ENCODE results near the gene PLXNA2. TPM values are rescaled to one million over a fixed set of nuclear protein-coding genes. Genes with fewer than 3 reads are reported as not detected.

The PLXNA2 gene
- total RNA-seq, 1 donor from 2014 or later: 0.08 TPM

- Mint-ChIP-seq H3K9me3 (no peaks in the 10 kb centered on the region), H3K4me3 (no peak overlapping the region), H3K36me3 (ENCODE audit: low read depth) (no peaks in the 10 kb centered on the region), H3K4me1 (ENCODE audit: low read depth) (no peaks in the 10 kb centered on the region), H3K27ac (no peak overlapping the region), H3K27me3 (ENCODE audit: insufficient read depth) (peaks cover 9% of the 10 kb centered on the region)
- intact Hi-C loops (cut with micrococcal nuclease): no loop called here
- DNase-seq (ENCODE audit: low spot score): no peak
Observed at GRCh38 chr1:208033236-208033635, 210.9 kb downstream of the PLXNA2 start.

GRCh38 chr1:208031932-208032320 is 212.3 kb downstream of the PLXNA2 start:
- H3K27ac Mint-ChIP-seq: no peak overlapping the region
- no peaks in the 10 kb centered on the region for H3K36me3 Mint-ChIP-seq (ENCODE audit: low read depth)
- intact Hi-C loops (cut with micrococcal nuclease): no loop called here
- H3K9me3 Mint-ChIP-seq: no peaks in the 10 kb centered on the region
- no peak for DNase-seq (ENCODE audit: low spot score)
- no peak overlapping the region for H3K4me3 Mint-ChIP-seq
- H3K4me1 Mint-ChIP-seq (ENCODE audit: low read depth): no peaks in the 10 kb centered on the region
- H3K27me3 Mint-ChIP-seq (ENCODE audit: insufficient read depth): peaks cover 9% of the 10 kb centered on the region

GRCh38 chr1:208031316-208031931 is 212.8 kb downstream of the PLXNA2 start:
- intact Hi-C loops (cut with micrococcal nuclease): no loop called here

GRCh38 chr1:208030288-208031091 is 213.7 kb downstream of the PLXNA2 start:
- H3K27me3 Mint-ChIP-seq (ENCODE audit: insufficient read depth): peaks cover 2% of the 10 kb centered on the region
- H3K4me1 Mint-ChIP-seq (ENCODE audit: low read depth): no peaks in the 10 kb centered on the region
- H3K36me3 Mint-ChIP-seq (ENCODE audit: low read depth): no peaks in the 10 kb centered on the region
- intact Hi-C loops (cut with micrococcal nuclease): no loop called here
- no peaks in the 10 kb centered on the region for H3K9me3 Mint-ChIP-seq
- H3K27ac Mint-ChIP-seq: no peak overlapping the region
- DNase-seq (ENCODE audit: low spot score): no peak
- H3K4me3 Mint-ChIP-seq: no peak overlapping the region

More at GRCh38 chr1:208031316-208031931, 212.8 kb downstream of the PLXNA2 start:
- peaks cover 6% of the 10 kb centered on the region for H3K27me3 Mint-ChIP-seq (ENCODE audit: insufficient read depth)
- H3K4me1 Mint-ChIP-seq (ENCODE audit: low read depth): no peaks in the 10 kb centered on the region
- DNase-seq (ENCODE audit: low spot score): no peak
- H3K36me3 Mint-ChIP-seq (ENCODE audit: low read depth): no peaks in the 10 kb centered on the region
- H3K27ac Mint-ChIP-seq: no peak overlapping the region
- no peak overlapping the region for H3K4me3 Mint-ChIP-seq
- H3K9me3 Mint-ChIP-seq: no peaks in the 10 kb centered on the region

- DNase-seq (ENCODE audit: low spot score): no peak
- no peak overlapping the region for H3K27ac Mint-ChIP-seq
- peaks cover 2% of the 10 kb centered on the region for H3K27me3 Mint-ChIP-seq (ENCODE audit: insufficient read depth)
- no peaks in the 10 kb centered on the region for H3K9me3 Mint-ChIP-seq
- no peaks in the 10 kb centered on the region for H3K36me3 Mint-ChIP-seq (ENCODE audit: low read depth)
- no peaks in the 10 kb centered on the region for H3K4me1 Mint-ChIP-seq (ENCODE audit: low read depth)
- H3K4me3 Mint-ChIP-seq: no peak overlapping the region
- intact Hi-C loops (cut with micrococcal nuclease): no loop called here
Observed at GRCh38 chr1:208029381-208030287, 214.6 kb downstream of the PLXNA2 start.

- Mint-ChIP-seq H3K36me3 (ENCODE audit: low read depth) (no peaks in the 10 kb centered on the region), H3K9me3 (no peaks in the 10 kb centered on the region), H3K4me1 (ENCODE audit: low read depth) (no peaks in the 10 kb centered on the region), H3K27ac (no peak overlapping the region), H3K27me3 (ENCODE audit: insufficient read depth) (peaks cover 1% of the 10 kb centered on the region), H3K4me3 (no peak overlapping the region)
- DNase-seq (ENCODE audit: low spot score): no peak
- intact Hi-C loops (cut with micrococcal nuclease): no loop called here
Observed at GRCh38 chr1:208028526-208028925, 215.7 kb downstream of the PLXNA2 start.

- peaks cover 1% of the 10 kb centered on the region for H3K27me3 Mint-ChIP-seq (ENCODE audit: insufficient read depth)
- H3K4me1 Mint-ChIP-seq (ENCODE audit: low read depth): no peaks in the 10 kb centered on the region
- no peak overlapping the region for H3K4me3 Mint-ChIP-seq
- intact Hi-C loops (cut with micrococcal nuclease): no loop called here
- H3K27ac Mint-ChIP-seq: no peak overlapping the region
- H3K36me3 Mint-ChIP-seq (ENCODE audit: low read depth): no peaks in the 10 kb centered on the region
- no peaks in the 10 kb centered on the region for H3K9me3 Mint-ChIP-seq
- DNase-seq (ENCODE audit: low spot score): no peak
Observed at GRCh38 chr1:208027861-208028260, 216.3 kb downstream of the PLXNA2 start.

GRCh38 chr1:208026880-208027438 is 217.2 kb downstream of the PLXNA2 start:
- no peaks in the 10 kb centered on the region for H3K36me3 Mint-ChIP-seq (ENCODE audit: low read depth)
- DNase-seq (ENCODE audit: low spot score): no peak
- H3K4me1 Mint-ChIP-seq (ENCODE audit: low read depth): no peaks in the 10 kb centered on the region
- no peak overlapping the region for H3K4me3 Mint-ChIP-seq
- peaks cover 1% of the 10 kb centered on the region for H3K27me3 Mint-ChIP-seq (ENCODE audit: insufficient read depth)
- H3K9me3 Mint-ChIP-seq: no peaks in the 10 kb centered on the region
- intact Hi-C loops (cut with micrococcal nuclease): no loop called here
- no peak overlapping the region for H3K27ac Mint-ChIP-seq

GRCh38 chr1:208025031-208025430 is 219.2 kb downstream of the PLXNA2 start:
- no peaks in the 10 kb centered on the region for H3K4me1 Mint-ChIP-seq (ENCODE audit: low read depth)

GRCh38 chr1:208024406-208024805 is 219.8 kb downstream of the PLXNA2 start:
- intact Hi-C loops (cut with micrococcal nuclease): no loop called here
- DNase-seq (ENCODE audit: low spot score): no peak
- H3K27me3 Mint-ChIP-seq (ENCODE audit: insufficient read depth): peaks cover 5% of the 10 kb centered on the region
- no peaks in the 10 kb centered on the region for H3K4me1 Mint-ChIP-seq (ENCODE audit: low read depth)
- H3K36me3 Mint-ChIP-seq (ENCODE audit: low read depth): no peaks in the 10 kb centered on the region
- no peak overlapping the region for H3K4me3 Mint-ChIP-seq
- H3K27ac Mint-ChIP-seq: no peak overlapping the region
- no peaks in the 10 kb centered on the region for H3K9me3 Mint-ChIP-seq

More at GRCh38 chr1:208025031-208025430, 219.2 kb downstream of the PLXNA2 start:
- H3K27me3 Mint-ChIP-seq (ENCODE audit: insufficient read depth): peaks cover 5% of the 10 kb centered on the region
- intact Hi-C loops (cut with micrococcal nuclease): no loop called here
- no peaks in the 10 kb centered on the region for H3K9me3 Mint-ChIP-seq
- no peak overlapping the region for H3K27ac Mint-ChIP-seq
- H3K36me3 Mint-ChIP-seq (ENCODE audit: low read depth): no peaks in the 10 kb centered on the region
- no peak overlapping the region for H3K4me3 Mint-ChIP-seq
- DNase-seq (ENCODE audit: low spot score): no peak

GRCh38 chr1:208019257-208019656 is 224.9 kb downstream of the PLXNA2 start:
- DNase-seq (ENCODE audit: low spot score): no peak
- intact Hi-C loops (cut with micrococcal nuclease): no loop called here
- Mint-ChIP-seq H3K9me3 (no peaks in the 10 kb centered on the region), H3K4me3 (no peak overlapping the region), H3K36me3 (ENCODE audit: low read depth) (no peaks in the 10 kb centered on the region), H3K27me3 (ENCODE audit: insufficient read depth) (peaks cover 5% of the 10 kb centered on the region), H3K27ac (no peak overlapping the region), H3K4me1 (ENCODE audit: low read depth) (no peaks in the 10 kb centered on the region)

- Mint-ChIP-seq H3K4me1 (ENCODE audit: low read depth) (no peaks in the 10 kb centered on the region), H3K4me3 (no peak overlapping the region), H3K36me3 (ENCODE audit: low read depth) (no peaks in the 10 kb centered on the region), H3K9me3 (no peaks in the 10 kb centered on the region), H3K27me3 (ENCODE audit: insufficient read depth) (peaks cover 10% of the 10 kb centered on the region), H3K27ac (no peak overlapping the region)
- DNase-seq (ENCODE audit: low spot score): no peak
- intact Hi-C loops (cut with micrococcal nuclease): no loop called here
Observed at GRCh38 chr1:208015255-208015654, 228.9 kb downstream of the PLXNA2 start.

Measured in activated T-helper 1 cell treated with anti-CD3 and anti-CD28 coated beads, Interleukin-12 subunit alpha, Interleukin-12 subunit beta, Interleukin-2, Interleukin-4 antibody, amounts not matched to agents 30 ng/mL and 10 ng/mL and 1 ng/mL, durations not matched to agents 14 hours and 24 hours and 36 hours (primary cell).